ENCODE results near the gene SLC6A6.

GRCh38 chr3:14359348-14359747 is 43.1 kb upstream of the SLC6A6 start:
- TF ChIP-seq CTCF (IDR thresholded peaks at IDR 0.05; ENCODE audit: borderline replicate concordance, extremely low read depth, low read length, poor library complexity, severe bottlenecking) (no peak), EZH2 (IDR thresholded peaks at IDR 0.05; ENCODE audit: borderline replicate concordance, low read depth, low read length, severe bottlenecking) (no peak)
